Measurements from ENCODE around the gene IGFLR1.
A peak's percentile ranks its signal among the peaks of the same experiment; 100 is the strongest.

IGFLR1 gene

DNA sequence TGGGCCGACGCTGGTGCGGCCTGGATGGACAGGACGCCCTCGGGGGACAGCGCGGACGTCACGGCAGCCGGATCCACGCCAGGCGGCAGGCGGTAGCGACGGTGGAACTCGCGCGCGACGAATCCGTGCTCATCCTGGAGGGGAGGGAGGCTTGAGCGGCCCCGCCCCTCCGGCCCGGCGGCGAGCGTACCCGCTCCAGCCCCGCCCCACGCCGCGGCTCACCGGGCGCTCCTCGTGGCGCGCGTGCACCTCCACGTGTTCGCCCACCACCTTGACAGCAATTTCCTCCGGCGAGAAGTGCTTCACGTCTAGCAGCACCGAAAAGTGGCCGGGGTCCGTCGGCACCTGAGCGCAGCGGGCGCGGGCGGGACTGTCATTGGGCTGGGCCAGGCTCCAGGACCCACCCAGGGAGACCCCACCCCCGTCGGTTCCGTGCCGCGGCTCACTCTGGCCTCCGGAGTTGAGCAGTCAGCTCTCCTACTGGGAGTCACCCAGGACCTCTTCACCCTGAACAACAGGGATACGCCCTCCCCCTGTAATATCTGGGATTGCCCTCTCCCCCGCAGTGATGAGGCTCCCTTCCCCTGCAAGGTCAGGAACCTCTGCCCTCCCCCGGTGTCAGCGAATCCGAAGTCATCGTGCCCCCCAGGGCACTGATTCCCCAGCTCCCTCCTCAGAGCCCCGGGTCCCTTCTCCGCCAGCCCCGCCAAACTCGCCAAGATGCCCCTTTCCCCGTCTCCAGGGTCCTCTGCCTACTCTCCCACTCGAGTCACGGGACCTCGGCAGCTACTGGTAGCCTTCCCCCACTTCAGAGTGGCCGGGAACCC, 13.5 kb upstream of the IGFLR1 start:
- DNase-seq = no peak

GRCh38 chr19:35755131-35755549, 12.9 kb upstream of the IGFLR1 start:
- no peak for DNase-seq

DNA sequence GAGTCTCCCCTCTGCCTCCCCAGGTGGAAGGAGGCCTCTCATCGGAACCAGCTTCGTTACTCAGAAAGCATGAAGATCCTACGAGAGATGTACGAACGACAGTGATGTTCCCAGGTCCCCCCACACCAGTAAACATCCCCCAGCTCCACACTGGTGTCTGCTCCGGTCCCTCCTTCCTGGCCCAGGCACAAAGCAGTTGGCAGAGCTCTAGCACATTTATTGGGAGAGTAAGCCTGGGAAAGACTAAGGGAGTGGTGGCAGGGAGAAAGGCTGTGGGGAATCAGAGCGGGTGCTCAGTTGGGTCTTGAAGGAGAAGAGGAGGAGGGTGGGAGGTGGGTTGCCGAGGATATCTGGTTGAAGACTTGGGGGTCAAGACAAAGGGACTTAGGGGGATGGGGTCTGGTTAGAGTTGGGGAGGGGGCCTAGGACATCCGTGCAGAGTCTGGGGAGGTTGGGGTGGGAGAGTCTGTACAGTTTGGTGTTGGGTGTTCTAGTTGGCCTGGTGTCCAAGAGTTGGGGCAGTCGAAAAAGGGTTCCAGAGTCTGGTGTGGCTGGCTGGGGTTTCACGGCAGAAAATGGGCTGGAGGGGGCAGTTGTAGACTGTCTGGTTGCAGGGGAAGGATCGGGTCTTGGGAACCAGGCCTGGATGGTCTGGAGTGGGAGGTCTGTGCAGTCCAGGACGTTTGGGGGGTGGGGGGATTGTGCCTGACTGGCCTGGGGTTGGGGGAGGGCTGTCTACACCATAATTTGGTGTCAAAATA, 12.3 kb upstream of the IGFLR1 start:
- no peak for DNase-seq

GRCh38 chr19:35753634-35754369, 11.6 kb upstream of the IGFLR1 start:
- DNase-seq = no peak

DNA sequence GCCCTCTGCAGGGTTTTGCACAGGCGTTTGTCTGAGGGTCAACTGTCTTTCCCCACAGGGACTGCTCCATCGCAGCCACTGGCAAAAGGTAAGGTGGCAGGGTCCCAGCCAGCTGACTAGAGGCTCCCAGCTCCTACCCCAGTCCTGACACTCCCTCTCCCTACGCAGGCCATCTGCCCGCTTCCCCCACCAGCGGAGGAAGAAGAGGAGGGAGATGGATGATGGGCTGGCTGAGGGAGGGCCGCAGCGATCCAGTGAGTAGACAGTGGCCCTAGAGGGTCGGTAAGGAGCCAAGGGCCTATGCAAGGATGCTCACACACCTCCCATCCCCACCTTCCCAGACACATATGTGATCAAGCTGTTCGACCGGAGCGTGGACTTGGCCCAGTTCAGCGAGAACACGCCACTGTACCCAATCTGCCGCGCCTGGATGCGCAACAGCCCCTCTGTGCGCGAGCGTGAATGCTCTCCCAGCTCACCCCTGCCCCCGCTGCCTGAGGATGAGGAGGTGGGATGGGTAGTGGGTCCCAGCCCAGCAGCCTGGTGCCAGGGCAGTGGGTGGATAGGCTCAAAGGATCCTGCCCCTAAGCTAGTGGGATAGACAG, 10.6 kb upstream of the IGFLR1 start:
- DNase-seq = no peak

DNA sequence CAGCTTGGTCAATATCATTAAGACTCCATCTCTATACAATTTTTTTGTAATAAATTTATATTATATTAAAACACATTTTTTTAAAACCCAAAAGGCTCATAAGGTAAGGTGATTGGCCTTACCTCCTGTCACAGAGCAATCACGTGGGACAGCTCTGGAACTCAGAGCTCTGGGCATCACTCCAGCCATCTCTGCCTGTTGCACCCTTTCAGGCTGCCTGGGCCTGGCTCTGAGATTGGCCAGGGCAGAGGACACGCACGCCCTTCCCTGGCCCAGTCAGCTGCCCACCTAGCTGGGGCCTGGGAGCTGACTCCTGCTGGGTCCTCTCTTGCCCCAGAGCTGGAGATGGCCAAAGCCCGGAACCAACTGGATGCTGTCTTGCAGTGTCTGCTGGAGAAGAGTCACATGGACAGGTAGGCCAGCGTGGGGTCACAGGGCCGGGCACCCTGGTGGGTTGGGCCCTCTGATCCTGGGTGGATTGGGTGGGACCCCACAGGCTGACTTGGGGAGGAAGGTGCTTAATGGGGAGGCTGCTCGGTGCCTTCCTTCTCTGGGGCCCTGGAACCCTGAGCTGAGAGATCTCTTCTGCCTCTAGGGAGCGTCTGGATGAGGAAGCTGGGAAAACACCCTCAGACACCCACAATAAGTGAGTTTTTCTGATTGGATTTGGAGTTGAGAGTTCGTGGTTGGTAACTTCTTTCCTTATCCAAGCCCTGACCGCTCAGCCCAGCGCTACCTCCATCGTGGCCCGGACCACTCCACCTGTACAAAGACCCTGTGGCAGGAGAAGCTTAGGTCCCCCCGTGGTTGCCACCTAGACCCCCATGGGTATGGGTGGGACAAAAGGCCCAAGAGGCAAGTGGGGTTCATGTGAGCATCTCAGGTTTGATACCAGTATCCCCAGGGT, 9.8 kb upstream of the IGFLR1 start:
- no peak for DNase-seq

DNA sequence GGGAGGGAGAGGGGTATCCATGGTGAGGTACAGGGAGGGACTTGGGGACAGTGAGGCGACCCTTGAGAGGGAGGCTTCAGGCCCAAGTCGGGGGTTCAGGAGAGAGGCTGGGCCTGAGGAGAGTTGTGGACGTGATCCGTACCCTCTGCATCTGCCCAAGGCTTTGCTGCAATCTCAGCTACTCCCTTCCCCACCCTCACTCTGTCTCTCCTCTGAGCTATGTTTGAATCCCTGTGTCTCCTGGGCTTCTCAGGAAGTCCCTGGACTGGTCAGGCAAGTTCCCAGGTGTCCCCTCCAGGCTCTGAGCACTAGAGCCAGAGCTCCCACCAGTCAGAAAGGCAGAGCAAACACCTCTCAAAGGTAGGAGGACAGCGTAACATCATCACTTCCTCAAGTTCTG, 7.9 kb upstream of the IGFLR1 start:
- no peak for DNase-seq

DNA sequence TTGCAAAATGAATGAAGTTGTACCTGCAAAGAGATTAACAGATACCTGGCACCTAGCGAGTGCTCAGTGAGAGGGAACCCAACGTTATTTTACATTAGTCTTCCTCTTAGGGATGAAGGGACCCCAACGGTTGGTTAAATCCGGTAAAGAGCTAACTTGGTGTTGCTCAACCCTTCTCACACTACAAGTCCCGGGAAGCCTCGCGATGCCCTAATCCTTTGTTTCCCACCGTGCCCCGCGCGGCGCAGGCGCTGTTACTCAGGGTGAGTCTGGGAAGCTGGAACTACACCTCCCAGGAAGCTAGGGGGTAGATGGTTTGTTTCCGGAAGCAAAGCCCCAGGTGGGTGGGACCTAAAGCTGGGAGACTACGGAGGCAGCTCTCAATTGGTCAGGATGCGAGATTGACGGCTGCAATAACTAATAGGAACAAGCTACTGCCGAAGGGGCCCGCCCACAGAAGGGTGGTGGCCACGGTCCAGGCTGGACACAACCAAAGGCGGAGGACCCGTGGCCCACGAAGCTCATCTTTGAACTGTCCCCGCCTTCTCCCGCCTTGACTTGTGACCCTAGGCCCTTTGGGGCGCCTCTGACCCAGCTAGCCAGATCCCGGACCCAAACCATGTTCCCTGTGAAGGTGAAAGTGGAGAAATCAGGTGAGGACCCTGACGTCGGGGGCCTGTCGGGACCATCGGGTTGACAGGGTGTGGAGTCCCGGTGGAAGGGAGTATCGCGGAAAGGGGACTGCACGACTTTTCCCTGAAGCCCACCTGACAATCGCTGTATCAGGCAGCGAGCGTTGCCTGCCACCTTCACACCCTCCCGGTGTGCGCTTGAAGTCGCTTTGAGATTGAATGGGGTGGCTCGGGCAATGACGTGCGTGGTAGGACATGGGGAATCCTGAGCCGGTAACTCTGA, 6.1 kb upstream of the IGFLR1 start, which contains the start of gene LIN37:
Gene LIN37 (plus strand): TSS at position 471 of the 915 bp plus-strand sequence. CDS start 149 bp downstream, at position 620.
- peak; percentile 99 for DNase-seq

DNA sequence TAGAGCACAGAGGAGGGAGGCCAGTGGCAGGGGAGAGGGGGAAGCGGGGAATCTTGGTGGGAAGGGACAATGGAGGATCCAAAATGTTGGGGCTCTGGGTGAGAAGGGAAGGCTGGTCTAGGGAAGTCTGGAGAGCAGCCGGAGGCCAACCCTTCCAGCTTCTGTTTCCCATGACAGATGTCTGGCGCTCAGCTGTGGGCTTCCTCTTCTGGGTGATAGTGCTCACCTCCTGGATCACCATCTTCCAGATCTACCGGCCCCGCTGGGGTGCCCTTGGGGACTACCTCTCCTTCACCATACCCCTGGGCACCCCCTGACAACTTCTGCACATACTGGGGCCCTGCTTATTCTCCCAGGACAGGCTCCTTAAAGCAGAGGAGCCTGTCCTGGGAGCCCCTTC, 4.3 kb upstream of the IGFLR1 start:
- no peak for DNase-seq

DNA sequence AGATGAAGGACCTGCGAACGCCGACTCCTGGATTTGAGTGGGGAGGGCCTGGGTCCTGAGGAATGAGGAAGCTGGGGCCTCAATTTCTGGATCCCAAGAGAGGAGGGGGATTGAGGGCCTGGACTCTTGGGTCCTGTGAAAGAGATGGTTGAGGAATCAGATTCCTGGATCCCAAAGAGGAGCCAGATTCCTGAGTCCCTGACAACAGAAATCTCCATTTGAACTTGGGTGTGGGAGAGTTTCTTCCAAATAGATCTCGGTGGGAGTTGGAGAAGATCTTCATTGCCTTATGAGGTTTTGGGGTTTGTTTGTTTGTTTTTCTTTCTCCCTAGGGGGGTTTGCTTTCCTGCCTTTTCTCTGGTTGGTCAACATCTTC, 3.8 kb upstream of the IGFLR1 start:
- DNase-seq = no peak

DNA sequence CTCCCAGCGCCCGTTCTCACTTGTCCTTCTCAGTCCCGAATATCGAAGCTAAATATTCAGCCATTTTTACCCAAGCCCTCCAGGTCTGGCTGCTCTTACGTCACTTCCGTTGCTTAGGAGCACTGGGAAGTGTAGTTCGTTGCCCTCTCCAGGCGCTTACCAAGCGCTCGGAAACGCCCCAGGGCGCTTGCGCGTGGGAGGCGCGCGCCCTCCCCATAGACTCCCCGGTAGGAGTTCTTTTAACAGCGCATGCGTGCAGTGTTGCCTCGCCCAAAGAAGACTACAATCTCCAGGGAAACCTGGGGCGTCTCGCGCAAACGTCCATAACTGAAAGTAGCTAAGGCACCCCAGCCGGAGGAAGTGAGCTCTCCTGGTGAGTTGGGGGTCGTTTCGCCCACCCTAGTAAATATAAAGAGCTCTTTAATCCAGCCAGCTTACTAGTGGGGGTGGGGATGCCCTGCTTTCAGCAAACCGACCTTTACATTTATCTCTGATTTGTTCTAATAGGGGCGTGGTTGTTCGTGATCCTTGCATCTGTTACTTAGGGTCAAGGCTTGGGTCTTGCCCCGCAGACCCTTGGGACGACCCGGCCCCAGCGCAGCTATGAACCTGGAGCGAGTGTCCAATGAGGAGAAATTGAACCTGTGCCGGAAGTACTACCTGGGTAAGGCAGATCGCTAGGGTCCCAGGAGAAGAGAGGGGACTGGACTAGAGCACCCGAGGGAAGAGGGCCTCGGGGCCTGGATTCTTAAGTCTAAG, 3.3 kb upstream of the IGFLR1 start, which contains the start of the genes PSENEN and U2AF1L4:
Gene PSENEN (plus strand): TSS at position 324 of the 759 bp plus-strand sequence. CDS start 280 bp downstream, at position 604.
Gene U2AF1L4 (minus strand): TSS at position 91 of the 759 bp plus-strand sequence. CDS start 27 bp downstream, at position 64.
- DNase-seq = peak; percentile 98 to 99

GRCh38 chr19:35744430-35745327, 2.4 kb upstream of the IGFLR1 start:
- DNase-seq = peak; percentile 94 to 97

- no peak for DNase-seq
These were observed 1.6 kb upstream of the IGFLR1 start for GRCh38 chr19:35743640-35744429.

- no peak for DNase-seq
These were observed 1.1 kb downstream of the IGFLR1 start for GRCh38 chr19:35741203-35741515.

- peak; percentile 97 to 98 for DNase-seq
These were observed 1.6 kb downstream of the IGFLR1 start for GRCh38 chr19:35740423-35741202.

DNA sequence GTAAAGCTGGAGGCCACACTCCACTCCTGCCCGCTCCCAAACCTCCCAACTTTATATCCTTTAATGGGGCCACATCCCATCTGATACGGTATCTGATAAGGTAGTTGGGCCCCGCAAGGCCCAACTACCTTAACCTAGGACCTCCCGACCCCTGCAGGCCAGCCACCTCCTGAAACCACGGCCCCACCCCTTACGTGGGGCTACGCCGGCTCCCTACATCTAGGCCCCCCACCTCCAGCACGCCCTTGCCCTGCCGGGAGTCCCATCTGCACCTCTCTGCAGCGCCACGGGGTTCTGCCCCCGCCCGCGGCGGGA, 2.2 kb downstream of the IGFLR1 start:
- DNase-seq = no peak
